GM12864 (cell line): Measurements from ENCODE around the gene LRRC32.
"Not testable (repeated sequence)": the region's sequence is repeated elsewhere in the genome, so short reads cannot be mapped to it uniquely, and the experiment has no call there.

Experiments
- DNase-seq: peaks from one replicate; pipeline ENCODE4 v3.0.0-alpha.2; 2011; ENCODE audit warnings: low read depth
- H3K4me3 ChIP-seq: 2 replicates; pipeline ENCODE4 v1.5.1; 2011; ENCODE audit warnings: mild to moderate bottlenecking, low read depth, low read length, control low read depth
- TF ChIP-seq, protein P1 (sequence below): IDR thresholded peaks from 2 replicates; pipeline ENCODE4 v1.5.1; 2011; ENCODE audit warnings: low read depth, mild to moderate bottlenecking, moderate library complexity, low read length, control low read depth, inconsistent platforms; ENCODE audit errors: missing control alignments

Gene LRRC32

DNA sequence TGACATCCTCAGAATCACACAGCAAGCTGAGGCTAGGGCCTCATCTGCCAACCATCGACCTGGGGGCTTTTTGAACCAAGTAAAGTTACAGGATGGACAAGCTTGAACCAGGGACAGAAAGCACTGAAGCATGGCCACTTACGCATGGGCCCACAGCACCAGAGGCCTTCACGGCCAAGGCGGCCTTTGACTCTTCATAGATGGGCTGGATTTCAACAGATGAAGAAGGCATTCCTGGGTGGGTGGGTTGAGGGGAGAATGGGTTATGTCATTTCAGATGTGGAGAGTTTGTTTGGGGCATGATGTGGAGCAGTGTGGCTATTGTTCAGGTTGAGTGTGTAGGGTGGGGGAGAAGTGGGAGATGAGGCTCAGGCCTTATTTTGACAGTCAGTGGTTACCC lies 60.2 kb downstream of the LRRC32 start:
- DNase-seq, result no peak
- TF ChIP-seq, protein P1, sequence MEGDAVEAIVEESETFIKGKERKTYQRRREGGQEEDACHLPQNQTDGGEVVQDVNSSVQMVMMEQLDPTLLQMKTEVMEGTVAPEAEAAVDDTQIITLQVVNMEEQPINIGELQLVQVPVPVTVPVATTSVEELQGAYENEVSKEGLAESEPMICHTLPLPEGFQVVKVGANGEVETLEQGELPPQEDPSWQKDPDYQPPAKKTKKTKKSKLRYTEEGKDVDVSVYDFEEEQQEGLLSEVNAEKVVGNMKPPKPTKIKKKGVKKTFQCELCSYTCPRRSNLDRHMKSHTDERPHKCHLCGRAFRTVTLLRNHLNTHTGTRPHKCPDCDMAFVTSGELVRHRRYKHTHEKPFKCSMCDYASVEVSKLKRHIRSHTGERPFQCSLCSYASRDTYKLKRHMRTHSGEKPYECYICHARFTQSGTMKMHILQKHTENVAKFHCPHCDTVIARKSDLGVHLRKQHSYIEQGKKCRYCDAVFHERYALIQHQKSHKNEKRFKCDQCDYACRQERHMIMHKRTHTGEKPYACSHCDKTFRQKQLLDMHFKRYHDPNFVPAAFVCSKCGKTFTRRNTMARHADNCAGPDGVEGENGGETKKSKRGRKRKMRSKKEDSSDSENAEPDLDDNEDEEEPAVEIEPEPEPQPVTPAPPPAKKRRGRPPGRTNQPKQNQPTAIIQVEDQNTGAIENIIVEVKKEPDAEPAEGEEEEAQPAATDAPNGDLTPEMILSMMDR, result no peak

DNA sequence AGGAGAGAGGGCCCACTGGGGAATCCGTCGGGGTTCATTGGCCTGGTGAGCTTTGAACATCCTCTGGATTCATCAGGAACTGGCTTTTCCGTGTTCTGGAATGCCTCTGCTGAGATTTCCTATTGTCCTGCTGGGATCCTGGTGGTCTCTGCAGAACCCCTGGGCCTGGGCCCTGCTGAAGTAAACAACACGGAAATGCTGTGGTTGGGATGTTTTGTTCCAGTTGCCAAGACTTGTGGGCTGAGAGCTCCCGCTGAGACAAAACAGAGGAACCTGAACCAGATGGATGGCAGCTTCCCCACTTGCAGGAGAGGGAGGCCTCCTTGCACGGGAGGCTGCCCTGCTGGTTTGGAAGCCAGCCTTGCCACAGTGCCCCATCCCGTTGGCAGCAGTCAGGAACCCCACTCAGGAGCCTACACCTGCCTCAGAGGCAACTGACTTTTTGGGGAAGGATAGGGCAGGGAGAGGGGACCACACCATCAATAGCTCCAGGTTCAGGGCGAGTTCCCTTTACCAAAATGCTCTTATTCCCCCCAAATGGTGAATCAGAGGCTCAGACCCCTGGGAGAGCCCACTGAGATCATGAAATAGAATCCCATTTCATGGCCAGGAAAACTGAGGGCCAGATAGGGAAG lies 60.7 kb downstream of the LRRC32 start:
- DNase-seq, result no peak
- H3K4me3 ChIP-seq, result no peak overlapping the region
- TF ChIP-seq, protein P1, result no peak

More for the DNA sequence above, 60.2 kb downstream of the LRRC32 start:
- no peak overlapping the region for H3K4me3 ChIP-seq

DNA sequence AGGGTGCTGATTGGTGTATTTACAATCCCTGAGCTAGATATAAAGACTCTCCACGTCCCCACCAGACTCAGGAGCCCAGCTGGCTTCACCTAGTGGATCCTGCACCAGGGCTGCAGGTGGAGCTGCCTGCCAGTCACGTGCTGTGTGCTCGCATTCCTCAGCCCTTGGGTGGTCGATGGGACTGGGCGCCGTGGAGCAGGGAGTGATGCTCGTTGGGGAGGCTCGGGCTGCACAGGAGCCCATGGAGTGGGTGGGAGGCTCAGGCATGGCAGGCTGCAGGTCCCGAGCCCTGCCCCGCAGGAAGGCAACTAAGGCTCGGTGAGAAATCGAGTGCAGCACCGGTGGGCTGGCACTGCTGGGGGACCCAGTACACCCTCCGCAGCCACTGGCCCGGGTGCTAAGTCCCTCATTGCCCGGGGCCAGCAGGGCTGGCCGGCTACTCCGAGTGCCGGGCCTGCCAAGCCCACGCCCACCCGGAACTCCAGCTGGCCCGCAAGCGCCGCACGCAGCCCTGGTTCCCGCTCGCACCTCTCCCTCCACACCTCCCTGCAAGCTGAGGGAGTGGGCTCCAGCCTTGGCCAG lies 61.6 kb downstream of the LRRC32 start:
- not testable (repeated sequence) for H3K4me3 ChIP-seq, DNase-seq

DNA sequence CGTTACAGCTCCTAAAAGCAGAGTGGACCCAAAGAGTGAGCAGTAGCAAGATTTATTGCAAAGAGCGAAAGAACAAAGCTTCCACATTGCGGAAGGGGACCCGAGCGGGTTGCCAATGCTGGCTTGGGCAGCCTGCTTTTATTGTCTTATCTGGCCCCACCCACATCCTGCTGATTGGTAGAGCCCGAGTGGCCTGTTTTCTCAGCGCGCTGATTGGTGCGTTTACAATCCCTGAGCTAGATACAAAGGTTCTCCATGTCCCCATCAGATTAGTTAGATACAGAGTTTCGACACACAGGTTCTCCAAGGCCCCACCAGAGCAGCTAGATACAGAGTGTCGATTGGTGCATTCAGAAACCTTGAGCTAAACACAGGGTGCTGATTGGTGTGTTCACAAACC lies 62.3 kb downstream of the LRRC32 start:
- not testable (repeated sequence) for H3K4me3 ChIP-seq, DNase-seq
